Measurements from ENCODE around the gene MAP3K20.
"Not testable (repeated sequence)": the region's sequence is repeated elsewhere in the genome, so short reads cannot be mapped to it uniquely, and the experiment has no call there.

MAP3K20 gene

DNA sequence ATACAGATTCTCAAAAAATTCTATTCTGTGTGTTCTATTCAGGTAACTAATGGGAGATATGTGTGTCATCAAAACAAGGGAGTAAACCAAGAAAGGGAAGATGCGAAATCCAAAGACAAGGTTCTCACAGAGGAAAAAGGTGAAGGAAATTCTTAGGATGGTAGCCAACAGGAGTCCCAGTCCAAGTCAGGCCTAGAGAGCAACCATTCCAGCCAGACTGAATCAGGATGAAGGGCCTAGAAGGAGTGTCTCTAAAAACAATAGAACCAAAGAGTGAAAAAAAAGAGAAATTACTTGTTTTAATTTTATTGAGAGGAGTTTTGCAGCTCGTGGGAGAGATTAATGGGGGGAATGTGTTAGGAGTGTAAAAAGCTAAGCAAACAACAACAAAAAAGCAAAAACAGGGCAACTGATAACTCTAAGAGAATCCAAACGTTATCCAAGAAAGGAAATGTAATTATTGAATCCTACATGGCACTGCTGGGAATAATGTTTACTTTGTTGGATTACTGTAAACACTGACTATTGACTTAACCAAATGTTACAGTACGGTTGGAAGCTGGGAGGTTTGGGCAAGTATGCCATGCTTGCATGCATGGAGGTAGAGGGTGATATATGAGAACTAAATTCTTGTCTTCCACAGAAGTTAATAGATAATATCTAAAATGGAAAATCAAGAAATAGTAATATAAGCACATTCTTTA, 12.3 kb downstream of the MAP3K20 start:
- no peak for DNase-seq

DNA sequence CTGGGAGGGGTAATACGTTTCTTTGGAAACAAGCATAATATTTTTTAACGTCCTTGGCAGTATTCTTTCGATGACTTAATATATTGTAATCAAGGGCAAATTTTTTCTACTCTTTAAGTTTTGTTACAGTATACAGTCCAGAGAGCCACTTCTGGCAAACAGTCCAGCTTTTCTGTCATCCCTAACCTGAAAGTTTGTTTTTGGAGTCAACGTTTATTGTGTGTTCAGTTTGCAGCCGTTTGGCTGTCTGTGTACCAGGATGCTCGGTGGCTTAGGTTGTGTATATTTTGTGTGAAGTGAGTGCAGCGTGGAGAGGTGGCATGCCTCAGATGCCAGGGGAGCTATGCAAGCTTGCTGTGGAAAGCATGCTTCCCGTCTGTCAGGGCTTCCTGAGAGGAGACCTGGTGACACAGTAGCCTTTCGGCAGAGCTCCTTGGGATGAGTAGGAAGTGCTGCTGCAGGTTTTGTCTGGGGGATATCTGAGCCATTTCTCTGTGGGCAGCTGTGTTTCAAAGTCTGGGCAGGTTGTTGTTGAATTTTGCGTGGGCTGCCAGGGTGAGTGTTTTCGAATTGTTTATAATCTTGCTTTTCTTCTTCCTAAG, 14.7 kb downstream of the MAP3K20 start:
- no peak for DNase-seq

DNA sequence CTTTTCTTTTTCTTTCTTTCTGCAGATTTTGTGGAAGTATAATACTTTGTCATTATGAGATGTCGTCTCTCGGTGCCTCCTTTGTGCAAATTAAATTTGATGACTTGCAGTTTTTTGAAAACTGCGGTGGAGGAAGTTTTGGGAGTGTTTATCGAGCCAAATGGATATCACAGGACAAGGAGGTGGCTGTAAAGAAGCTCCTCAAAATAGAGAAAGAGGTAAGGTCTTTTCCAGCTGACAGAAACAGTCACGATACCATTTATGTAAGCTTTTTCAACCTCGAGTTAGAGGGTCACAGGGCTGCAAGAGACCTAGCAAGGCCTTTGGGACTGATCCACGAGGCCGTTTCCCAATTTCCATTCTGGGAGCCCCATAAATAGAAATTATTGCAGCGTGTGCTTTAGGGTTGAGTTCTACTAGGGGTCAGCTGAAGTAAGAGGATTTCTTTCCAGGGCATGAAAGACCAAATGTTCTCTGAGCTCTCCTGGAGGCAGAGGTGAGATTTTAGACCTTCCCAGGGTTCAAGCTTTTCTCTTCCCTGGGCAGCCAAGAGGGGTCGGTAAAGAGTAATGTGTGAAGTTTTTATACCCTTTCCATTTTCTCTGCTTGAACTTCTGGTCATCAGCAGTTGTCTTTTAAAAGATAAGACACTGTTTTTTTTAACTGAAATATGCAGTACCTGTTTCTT, 15.5 kb downstream of the MAP3K20 start:
- no peak for DNase-seq

- DNase-seq: no peak
Observed at GRCh38 chr2:173091910-173092309, 16.3 kb downstream of the MAP3K20 start.

GRCh38 chr2:173092844-173093402, 17.3 kb downstream of the MAP3K20 start:
- no peak for DNase-seq

DNA sequence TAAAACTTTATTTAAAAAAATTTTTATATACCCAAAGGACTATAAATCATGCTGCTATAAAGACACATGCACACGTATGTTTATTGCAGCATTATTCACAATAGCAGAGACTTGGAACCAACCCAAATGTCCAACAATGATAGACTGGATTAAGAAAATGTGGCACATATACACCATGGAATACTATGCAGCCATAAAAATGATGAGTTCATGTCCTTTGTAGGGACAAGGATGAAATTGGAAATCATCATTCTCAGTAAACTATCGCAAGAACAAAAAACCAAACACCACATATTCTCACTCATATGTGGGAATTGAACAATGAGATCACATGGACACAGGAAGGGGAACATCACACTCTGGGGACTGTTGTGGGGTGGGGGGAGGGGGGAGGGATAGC, 18.0 kb downstream of the MAP3K20 start:
- DNase-seq: not testable (repeated sequence)

GRCh38 chr2:173094731-173095130, 19.1 kb downstream of the MAP3K20 start:
- no peak for DNase-seq

DNA sequence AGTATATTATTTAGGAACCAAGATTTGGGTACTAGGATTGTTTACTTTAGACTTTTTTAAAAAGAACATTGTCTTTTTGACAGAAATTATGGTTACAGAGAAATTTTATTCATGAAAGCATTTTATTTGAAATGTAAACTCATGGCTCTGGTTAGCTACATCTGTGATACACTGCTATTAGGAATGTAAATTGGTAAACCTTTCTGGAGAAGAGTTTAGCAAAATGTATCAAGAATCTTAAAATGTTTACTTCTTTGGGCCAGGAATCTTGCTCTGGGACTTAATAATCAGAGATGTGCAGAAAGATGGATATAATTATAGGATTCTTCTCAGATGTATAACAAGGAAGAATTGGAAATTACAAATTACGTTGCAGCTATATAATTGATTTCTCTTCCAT, 19.7 kb downstream of the MAP3K20 start:
- DNase-seq: no peak

GRCh38 chr2:173099271-173099670, 23.6 kb downstream of the MAP3K20 start:
- no peak for DNase-seq

- DNase-seq: no peak
Observed at GRCh38 chr2:173099804-173100203, 24.2 kb downstream of the MAP3K20 start.

DNA sequence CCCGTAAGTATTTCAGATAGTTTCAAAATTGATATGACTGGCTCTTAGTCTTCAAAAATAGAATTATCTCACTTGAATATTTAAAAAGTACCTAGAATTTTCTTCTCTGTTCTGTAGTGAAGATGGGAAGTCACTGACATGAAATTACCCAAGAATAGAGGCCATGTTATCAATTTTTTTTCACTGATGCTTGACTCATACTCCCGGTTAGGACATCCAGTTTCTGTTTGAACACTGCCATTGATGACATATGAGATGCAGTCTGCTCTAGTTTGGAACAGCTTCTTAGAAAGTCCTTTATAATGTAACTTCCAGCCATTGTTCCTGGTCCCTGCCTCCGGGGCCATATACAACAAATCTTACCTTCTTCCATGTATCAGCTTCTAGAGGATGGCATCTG, 26.0 kb downstream of the MAP3K20 start:
- no peak for DNase-seq

DNA sequence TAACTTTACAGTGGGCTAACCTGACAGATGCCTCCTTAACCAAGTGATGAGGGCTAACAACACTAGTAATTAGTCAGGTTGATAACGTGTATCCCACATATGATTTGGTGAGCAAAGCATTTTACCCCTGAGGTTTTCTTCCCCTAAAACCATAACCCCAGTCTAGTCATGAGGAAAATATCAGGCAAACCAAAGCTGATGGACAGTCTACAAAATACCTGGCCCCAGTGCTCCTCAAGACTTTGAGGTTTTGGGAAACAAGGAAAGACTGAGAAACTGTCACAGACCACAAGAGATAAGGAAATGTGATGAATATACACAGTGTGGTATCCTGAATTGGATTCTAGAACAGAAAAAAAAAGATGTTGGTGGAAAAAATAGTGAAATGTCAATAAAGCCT, 28.5 kb downstream of the MAP3K20 start:
- no peak for DNase-seq

GRCh38 chr2:173106959-173107628, 31.4 kb downstream of the MAP3K20 start:
- DNase-seq: no peak

- DNase-seq: no peak
Observed at GRCh38 chr2:173107629-173108022, 32.0 kb downstream of the MAP3K20 start.

- DNase-seq: no peak
Observed at GRCh38 chr2:173109253-173110188, 33.9 kb downstream of the MAP3K20 start.

DNA sequence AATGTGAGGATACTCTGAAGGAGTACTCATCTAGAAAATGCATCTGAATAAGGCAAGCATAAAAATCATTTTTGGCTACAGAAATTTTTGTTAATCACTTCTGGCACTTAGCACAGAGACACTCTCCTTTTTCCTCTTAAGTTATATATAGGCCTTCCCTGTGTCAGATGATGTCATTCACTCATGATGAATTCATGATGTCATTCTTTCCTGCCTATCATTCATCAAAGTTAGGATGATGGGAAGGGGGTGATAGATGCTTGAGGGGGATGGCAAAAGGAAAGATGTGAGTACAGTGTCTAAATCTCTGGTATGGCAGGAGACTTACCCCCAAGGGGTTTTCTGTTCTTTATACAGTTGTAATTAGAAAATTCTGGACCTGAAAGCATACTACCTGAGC, 42.0 kb downstream of the MAP3K20 start:
- no peak for DNase-seq

DNA sequence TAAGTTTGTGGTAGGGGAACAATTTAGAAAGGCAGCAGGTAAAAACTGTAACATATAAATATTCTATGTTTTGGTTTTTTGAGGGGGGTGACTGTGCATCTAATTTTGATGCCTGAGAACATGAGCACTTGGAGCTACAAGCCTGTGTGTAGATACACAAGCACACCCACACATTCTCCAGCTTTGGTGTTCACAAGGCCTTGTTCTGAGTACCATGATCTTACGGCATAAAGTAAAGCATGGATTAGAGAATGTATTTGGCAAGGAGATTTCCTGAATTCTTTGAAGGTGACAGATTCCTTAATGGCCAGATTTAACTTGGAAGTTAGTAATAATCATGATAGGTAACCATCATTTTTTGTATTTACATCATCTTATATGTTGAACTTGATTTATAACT, 42.7 kb downstream of the MAP3K20 start:
- DNase-seq: no peak

GRCh38 chr2:173119069-173119807, 43.6 kb downstream of the MAP3K20 start:
- no peak for DNase-seq

- DNase-seq: no peak
Observed at GRCh38 chr2:173119944-173120343, 44.3 kb downstream of the MAP3K20 start.

GRCh38 chr2:173122936-173123335, 47.3 kb downstream of the MAP3K20 start:
- DNase-seq: no peak

DNA sequence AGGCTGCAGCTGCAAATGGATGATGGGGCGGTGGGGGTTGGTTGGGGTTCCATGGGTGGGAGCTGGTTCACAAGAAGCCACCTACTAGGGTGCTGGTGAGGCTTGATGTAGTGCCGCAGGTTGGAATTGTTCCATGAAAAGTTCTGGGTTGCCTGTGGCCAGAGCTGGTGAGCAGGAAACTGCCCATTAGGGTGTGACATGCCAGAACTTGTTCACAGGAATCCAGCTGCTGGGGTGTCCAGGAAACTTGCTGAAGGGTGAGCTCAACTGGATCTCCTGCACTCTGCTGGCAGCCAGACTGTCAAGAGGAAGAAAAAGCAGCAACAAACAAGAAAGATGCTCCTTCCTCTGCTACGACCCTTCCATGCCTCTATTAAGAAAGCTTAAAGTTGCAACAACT, 48.8 kb downstream of the MAP3K20 start:
- DNase-seq: no peak

GRCh38 chr2:173126819-173127218, 51.2 kb downstream of the MAP3K20 start:
- DNase-seq: no peak

All from NCI-H1930 (cell line).